Activated T-cell treated with anti-CD3 and anti-CD28 coated beads, Interleukin-2, amount 50 U/mL, for 1 hour (primary cell): ENCODE measurements around the gene RAB30.
A peak's percentile ranks its signal among the peaks of the same experiment; 100 is the strongest.

Experiments
- DNase-seq: peaks from one replicate; pipeline ENCODE4 v3.0.0-alpha.2; 2020

Gene RAB30

GRCh38 chr11:83071567-83072349 is at the start of gene RAB30:
Gene RAB30, minus strand, starts transcription at chr11:83071897. Its CDS starts 74,581 bp downstream, at chr11:82997316.
- DNase-seq, result peak; percentile 85

- no peak for DNase-seq
Observed at GRCh38 chr11:83120327-83120726, 48.6 kb upstream of the RAB30 start.

- no peak for DNase-seq
Observed at GRCh38 chr11:83119216-83119615, 47.5 kb upstream of the RAB30 start.

- DNase-seq, result no peak
Observed at GRCh38 chr11:83118814-83119213, 47.1 kb upstream of the RAB30 start.

GRCh38 chr11:83116015-83116641 is 44.4 kb upstream of the RAB30 start:
- no peak for DNase-seq

- DNase-seq, result no peak
Observed at GRCh38 chr11:83115551-83115950, 43.9 kb upstream of the RAB30 start.

GRCh38 chr11:83115026-83115425 is 43.3 kb upstream of the RAB30 start:
- DNase-seq, result no peak

GRCh38 chr11:83112886-83113285 is 41.2 kb upstream of the RAB30 start:
- DNase-seq, result no peak

- DNase-seq, result no peak
Observed at GRCh38 chr11:83105168-83105567, 33.5 kb upstream of the RAB30 start.

GRCh38 chr11:83102834-83103233 is 31.1 kb upstream of the RAB30 start:
- DNase-seq, result no peak

GRCh38 chr11:83097429-83098075 is 25.9 kb upstream of the RAB30 start:
- DNase-seq, result no peak

- DNase-seq, result no peak
Observed at GRCh38 chr11:83093634-83094033, 21.9 kb upstream of the RAB30 start.

- no peak for DNase-seq
Observed at GRCh38 chr11:83092488-83093384, 21.0 kb upstream of the RAB30 start.

GRCh38 chr11:83088965-83089364 is 17.3 kb upstream of the RAB30 start:
- DNase-seq, result no peak

- DNase-seq, result no peak
Observed at GRCh38 chr11:83087035-83087434, 15.3 kb upstream of the RAB30 start.

- DNase-seq, result no peak
Observed at GRCh38 chr11:83079820-83080219, 8.1 kb upstream of the RAB30 start.

- DNase-seq, result no peak
Observed at GRCh38 chr11:83078269-83078668, 6.6 kb upstream of the RAB30 start.

GRCh38 chr11:83073884-83074283 is 2.2 kb upstream of the RAB30 start:
- DNase-seq, result no peak

- DNase-seq, result no peak
Observed at GRCh38 chr11:83073258-83073657, 1.6 kb upstream of the RAB30 start.

GRCh38 chr11:83072350-83073242 is 899 bp upstream of the RAB30 start:
- DNase-seq, result peak; percentile 26

- no peak for DNase-seq
Observed at GRCh38 chr11:83070731-83071566, 748 bp downstream of the RAB30 start.
